ENCODE data around the gene LHFPL4. TPM values are rescaled to one million over a fixed set of nuclear protein-coding genes. Genes with fewer than 3 reads are reported as not detected.

The LHFPL4 gene
- total and polyA plus RNA-seq, 8 donors, result 0.35 to 3.9 (median 1.1) TPM

- Histone ChIP-seq H3K9me3 (no peaks in the 10 kb centered on the region), H3K4me3 (no peak overlapping the region), H3K27me3 (no peaks in the 10 kb centered on the region), H3K36me3 (no peaks in the 10 kb centered on the region), H3K4me1 (no peaks in the 10 kb centered on the region), H3K27ac (no peak overlapping the region)
- intact Hi-C loops (cut with DNase I), result no loop called here
- DNase-seq, result no peak
- TF ChIP-seq CTCF (IDR thresholded peaks at IDR 0.05), result no peak
- 25 to 27% methylated on average over 12 of the region's 12 CpGs for WGBS, 2 donors
- no peak for FAIRE-seq
- ATAC-seq, result no peak
Observed at GRCh38 chr3:9553948-9554513, 409 bp upstream of the LHFPL4 start.

- H3K27me3 ChIP-seq, result no peaks in the 10 kb centered on the region
- H3K27ac ChIP-seq, result no peak overlapping the region
- no peaks in the 10 kb centered on the region for H3K9me3 ChIP-seq
- no peak overlapping the region for H3K4me3 ChIP-seq
- no peaks in the 10 kb centered on the region for H3K4me1 ChIP-seq
- peak in 3 of 4 donors; percentile 76 to 88 (median 86) for ATAC-seq
- TF ChIP-seq CTCF (IDR thresholded peaks at IDR 0.05), result no peak
- 5 to 7% methylated on average over 47 to 57 of the region's 57 CpGs for WGBS, 2 donors
- intact Hi-C loops (cut with DNase I), result no loop called here
- peak; percentile 24 to 85 (median 64) for DNase-seq
- no peaks in the 10 kb centered on the region for H3K36me3 ChIP-seq
- no peak for FAIRE-seq
Observed at GRCh38 chr3:9552252-9552999, 1.2 kb downstream of the LHFPL4 start.

GRCh38 chr3:9550999-9551398, 2.6 kb downstream of the LHFPL4 start:
- 55 to 86% methylated on average over 1 of the region's 1 CpG for WGBS, 2 donors
- FAIRE-seq (no peak), ATAC-seq (no peak), DNase-seq (no peak)
- Histone ChIP-seq H3K9me3 (no peaks in the 10 kb centered on the region), H3K4me3 (no peak overlapping the region), H3K36me3 (no peaks in the 10 kb centered on the region), H3K27ac (no peak overlapping the region), H3K4me1 (no peaks in the 10 kb centered on the region), H3K27me3 (no peaks in the 10 kb centered on the region)
- intact Hi-C loops (cut with DNase I), result no loop called here
- no peak for TF ChIP-seq CTCF (IDR thresholded peaks at IDR 0.05)

- ATAC-seq, result no peak
- no peak for FAIRE-seq
- Histone ChIP-seq H3K36me3 (no peaks in the 10 kb centered on the region), H3K27ac (no peak overlapping the region), H3K4me3 (no peak overlapping the region), H3K9me3 (no peaks in the 10 kb centered on the region), H3K4me1 (no peaks in the 10 kb centered on the region), H3K27me3 (no peaks in the 10 kb centered on the region)
- intact Hi-C loops (cut with DNase I), result no loop called here
- no peak for DNase-seq
- TF ChIP-seq CTCF (IDR thresholded peaks at IDR 0.05), result no peak
- WGBS, 2 donors, result 63 to 67% methylated on average over 2 of the region's 2 CpGs
Observed at GRCh38 chr3:9549600-9549999, 4.0 kb downstream of the LHFPL4 start.

- intact Hi-C loops (cut with DNase I), result no loop called here
- FAIRE-seq (no peak), DNase-seq (no peak), ATAC-seq (no peak)
- H3K9me3 ChIP-seq, result no peaks in the 10 kb centered on the region
- H3K4me1 ChIP-seq, result no peaks in the 10 kb centered on the region
- no peak for TF ChIP-seq CTCF (IDR thresholded peaks at IDR 0.05)
- H3K36me3 ChIP-seq, result no peaks in the 10 kb centered on the region
- no peaks in the 10 kb centered on the region for H3K27me3 ChIP-seq
- no peak overlapping the region for H3K27ac ChIP-seq
- no peak overlapping the region for H3K4me3 ChIP-seq
- WGBS, 2 donors, result 52 to 61% methylated on average over 5 of the region's 5 CpGs
Observed at GRCh38 chr3:9548991-9549390, 4.6 kb downstream of the LHFPL4 start.
